Activated T-cell treated with anti-CD3 and anti-CD28 coated beads for 1 hour (primary cell): ENCODE results near the gene ATL1.
"Not testable (repeated sequence)": the region's sequence is repeated elsewhere in the genome, so short reads cannot be mapped to it uniquely, and the experiment has no call there.

Experiments
- DNase-seq: peaks from one replicate; pipeline ENCODE4 v3.0.0-alpha.2; 2020; ENCODE audit warnings: low read depth

Gene ATL1

GRCh38 chr14:50534997-50535396 lies 24.9 kb upstream of the ATL1 start:
- DNase-seq: no peak

DNA sequence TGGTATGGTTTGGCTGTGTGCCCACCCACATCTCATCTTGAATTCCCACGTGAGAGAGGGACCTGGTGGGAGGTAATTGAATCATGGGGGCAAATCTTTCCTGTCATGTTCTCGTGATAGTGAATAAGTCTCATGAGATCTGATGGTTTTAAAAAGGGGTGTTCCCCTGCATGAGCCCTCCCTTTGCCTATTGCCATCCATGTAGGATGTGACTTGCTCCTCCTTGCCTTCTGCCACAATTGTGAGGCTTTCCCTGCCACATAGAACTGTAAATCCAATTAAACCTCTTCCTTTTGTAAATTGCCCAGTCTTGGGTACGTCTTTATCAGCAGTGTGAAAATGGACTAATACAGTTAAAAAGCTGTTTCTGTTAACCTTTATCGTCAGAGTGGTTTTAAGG lies 21.9 kb upstream of the ATL1 start:
- DNase-seq: not testable (repeated sequence)

GRCh38 chr14:50539051-50539450 lies 20.9 kb upstream of the ATL1 start:
- no peak for DNase-seq

DNA sequence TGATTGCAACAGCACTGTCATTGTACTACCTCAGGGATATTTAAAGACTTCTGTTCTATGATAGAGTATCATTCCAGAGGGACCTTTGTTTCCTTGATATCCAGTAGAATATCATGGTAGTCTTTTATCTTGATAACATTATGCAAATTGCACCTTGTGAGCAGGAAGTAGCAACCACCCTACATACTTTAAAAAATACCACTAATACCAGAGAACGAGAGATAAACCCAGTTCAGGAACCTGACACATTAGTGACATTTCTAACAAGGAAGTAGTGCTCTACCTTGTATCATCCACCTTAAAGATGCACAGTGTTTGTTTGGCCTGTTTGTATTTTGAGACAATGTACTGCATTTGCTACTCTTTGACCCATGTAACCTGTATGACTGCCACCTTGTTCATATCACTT lies 18.8 kb upstream of the ATL1 start:
- no peak for DNase-seq

DNA sequence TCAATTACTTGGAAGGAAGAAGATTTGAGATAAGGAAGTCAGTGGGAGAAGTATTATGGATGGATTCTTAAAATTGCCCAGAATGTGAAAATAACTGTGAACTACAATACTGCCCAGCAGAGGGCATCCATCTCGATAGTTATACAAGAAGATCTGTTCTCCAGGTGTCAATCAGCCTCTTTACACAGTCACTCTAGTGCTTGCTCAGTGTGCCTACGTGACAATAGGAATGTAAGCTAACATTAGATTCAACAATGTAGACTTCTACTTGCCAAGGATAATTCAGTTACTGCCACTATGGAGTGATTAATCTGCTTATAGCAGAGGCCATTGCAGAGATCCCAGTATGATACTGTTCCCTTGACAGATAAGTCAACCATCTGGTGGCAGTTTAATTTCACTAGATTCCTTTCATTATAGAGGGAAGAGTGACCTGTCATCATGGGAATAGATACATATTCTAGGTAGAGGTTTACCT lies 17.0 kb upstream of the ATL1 start:
- peak; percentile 5 for DNase-seq

GRCh38 chr14:50544911-50545310 lies 15.0 kb upstream of the ATL1 start:
- DNase-seq: no peak

GRCh38 chr14:50545618-50546017 lies 14.3 kb upstream of the ATL1 start:
- DNase-seq: no peak

GRCh38 chr14:50550294-50550693 lies 9.7 kb upstream of the ATL1 start:
- DNase-seq: no peak

DNA sequence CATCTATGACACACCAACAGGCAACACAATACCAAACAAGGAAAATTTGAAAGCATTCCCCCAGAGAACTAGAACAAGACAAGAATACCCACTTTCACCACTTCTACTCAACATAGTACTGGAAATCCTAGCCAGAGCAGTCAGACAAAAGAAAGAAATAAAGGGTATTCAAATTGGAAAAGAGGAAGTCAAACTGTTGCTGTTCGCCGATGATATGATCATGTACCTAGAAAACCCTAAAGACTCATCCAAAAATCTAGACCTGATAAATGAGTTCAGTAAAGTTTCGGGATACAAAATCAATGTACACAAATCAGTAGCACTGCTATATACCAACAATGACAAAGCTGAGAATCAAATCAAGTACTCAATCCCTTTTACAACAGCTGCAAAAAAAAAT lies 8.1 kb upstream of the ATL1 start:
- DNase-seq: no peak

- DNase-seq: not testable (repeated sequence)
These were observed 7.1 kb upstream of the ATL1 start for GRCh38 chr14:50552796-50553195.

- DNase-seq: peak; percentile 19
These were observed 963 bp downstream of the ATL1 start for GRCh38 chr14:50560931-50561285.

GRCh38 chr14:50562841-50563240 lies 2.9 kb downstream of the ATL1 start:
- DNase-seq: no peak

- DNase-seq: no peak
These were observed 9.8 kb downstream of the ATL1 start for GRCh38 chr14:50569714-50570274.

DNA sequence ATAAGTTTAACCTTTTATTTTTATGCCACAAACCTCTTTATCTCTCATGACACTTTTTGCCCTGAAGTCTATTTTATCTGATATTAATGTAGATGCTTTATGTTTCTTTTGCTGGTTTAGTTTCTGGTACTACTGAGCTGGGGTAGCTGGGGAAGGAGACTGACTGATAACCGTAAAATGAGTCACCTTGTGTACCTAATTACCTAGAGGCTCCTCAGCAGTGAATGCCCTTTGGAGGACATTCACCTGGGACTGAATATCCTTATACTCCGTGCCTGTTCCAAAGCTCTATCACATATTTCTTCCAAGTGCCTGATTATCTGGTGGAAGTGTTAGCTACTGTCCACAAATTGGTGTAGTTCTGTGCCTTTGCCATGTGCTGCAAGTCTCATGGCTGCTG lies 13.9 kb downstream of the ATL1 start:
- DNase-seq: no peak

GRCh38 chr14:50575769-50576168 lies 15.8 kb downstream of the ATL1 start:
- DNase-seq: no peak

DNA sequence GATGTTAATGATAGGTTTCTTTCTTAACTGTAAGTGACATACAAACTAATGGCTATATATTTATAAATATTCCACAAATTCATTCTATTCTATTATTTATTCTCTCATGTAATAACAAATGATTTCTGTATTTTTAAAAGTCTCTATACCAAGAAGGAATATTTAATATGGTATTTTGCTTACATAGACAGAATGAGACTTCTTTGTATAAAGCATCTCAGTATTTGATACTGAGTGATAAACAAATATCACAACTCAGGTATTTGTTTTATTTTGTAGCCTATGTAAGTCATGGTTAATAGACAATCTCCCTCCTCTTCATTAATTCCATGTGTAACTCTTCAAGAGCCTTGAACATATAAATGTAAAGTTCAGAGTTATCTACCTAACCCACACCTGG lies 18.0 kb downstream of the ATL1 start:
- DNase-seq: no peak

DNA sequence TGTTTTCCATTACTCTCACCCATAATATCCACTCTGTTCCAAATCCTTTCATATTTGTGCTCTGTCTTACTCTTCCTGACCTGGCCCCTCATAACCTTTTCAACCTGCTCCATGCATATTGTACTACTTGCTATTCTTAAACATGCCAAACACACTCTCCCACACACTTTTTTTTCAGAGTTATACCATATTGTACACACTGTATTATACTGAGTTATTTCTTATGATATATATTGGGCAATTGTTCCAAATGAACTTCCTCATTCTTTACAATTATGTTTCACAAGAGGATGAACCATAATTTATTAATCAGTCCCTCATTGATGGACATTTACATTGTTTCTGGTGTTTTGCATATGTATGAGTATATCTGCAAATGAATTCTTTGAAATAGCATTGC lies 18.5 kb downstream of the ATL1 start:
- DNase-seq: no peak

- DNase-seq: no peak
These were observed 30.5 kb downstream of the ATL1 start for GRCh38 chr14:50590464-50590863.

DNA sequence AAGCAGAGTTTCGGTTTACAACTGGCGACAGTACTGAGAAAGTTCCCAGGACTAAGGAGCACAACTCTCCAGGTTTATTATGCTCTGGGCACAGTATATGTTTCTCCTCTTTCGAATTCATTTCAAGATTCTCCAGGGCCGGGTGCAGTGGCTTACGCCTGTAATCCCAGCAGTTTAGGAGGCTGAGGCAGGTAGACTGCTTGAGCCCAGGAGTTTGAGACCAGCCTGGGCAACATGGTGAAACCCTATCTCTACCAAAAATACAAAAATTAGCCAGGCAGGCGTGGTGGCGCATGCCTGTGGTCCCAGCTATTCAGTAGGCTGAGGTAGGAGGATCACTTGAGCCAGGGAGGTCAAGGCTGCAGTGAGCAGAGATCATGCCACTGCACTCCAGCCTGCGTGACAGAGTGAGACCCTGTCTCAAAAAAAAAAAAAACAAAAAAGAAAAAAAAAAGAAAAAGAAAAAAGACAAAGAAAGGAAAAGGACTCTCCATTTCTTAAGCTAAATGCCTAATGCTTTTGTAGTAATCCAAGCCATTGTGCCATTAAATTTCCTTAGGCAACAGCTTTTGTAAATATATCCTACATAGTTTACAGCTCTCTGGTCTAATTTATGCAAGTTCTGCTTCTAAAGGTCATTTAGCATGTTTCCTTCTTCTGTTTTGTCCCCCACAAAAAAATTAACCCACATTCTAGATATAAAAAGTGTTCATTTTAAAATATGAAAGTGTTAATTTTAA lies 34.8 kb downstream of the ATL1 start:
- DNase-seq: no peak

- no peak for DNase-seq
These were observed 38.8 kb downstream of the ATL1 start for GRCh38 chr14:50598765-50599164.

DNA sequence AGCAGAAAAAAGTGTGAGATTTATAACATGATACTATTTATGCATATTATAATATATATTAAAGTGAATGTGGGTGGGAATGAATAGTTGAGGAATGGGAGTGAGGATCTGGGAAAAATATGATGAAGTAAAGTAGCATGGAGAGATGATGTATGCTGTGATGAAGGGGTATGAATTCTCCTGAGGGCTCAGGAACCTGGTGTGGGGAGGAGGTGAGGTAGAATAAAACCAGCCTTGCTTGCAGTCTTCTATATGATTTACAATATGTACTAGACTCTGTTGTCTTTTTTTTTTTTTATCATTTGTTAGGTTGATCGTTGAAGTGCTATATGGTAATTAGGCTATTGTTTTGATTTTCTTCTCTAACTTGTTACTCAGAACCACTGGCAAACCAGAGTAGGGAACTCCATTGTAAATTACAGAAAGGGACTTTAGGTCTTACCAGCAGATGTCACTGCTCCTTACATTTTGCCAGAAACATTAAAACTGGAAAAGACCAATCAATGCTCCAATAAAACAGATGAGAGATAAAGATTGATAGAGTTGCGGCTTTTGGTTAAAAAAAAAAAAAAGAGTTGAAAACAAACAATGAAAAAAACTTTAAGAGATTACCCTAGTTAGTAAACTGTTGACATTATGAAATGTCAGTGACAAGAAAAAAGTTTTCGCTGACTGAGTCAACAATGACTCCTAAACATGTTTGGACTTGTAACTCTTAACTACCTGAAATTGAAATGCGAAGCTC lies 39.9 kb downstream of the ATL1 start:
- DNase-seq: no peak

- no peak for DNase-seq
These were observed 40.9 kb downstream of the ATL1 start for GRCh38 chr14:50600849-50601248.

GRCh38 chr14:50601394-50601793 lies 41.4 kb downstream of the ATL1 start:
- no peak for DNase-seq
